Panc1 (cell line): Measurements from ENCODE around the gene ATP6V0A4.

Experiments
- CTCF ChIP-seq: fragments of 450-650 bp; IDR thresholded peaks from 2 replicates; pipeline ENCODE4 v1.5.1; 2017; ENCODE audit warnings: mild to moderate bottlenecking
- SIN3A ChIP-seq: IDR thresholded peaks from 2 replicates; pipeline ENCODE4 v1.6.1; 2012; ENCODE audit warnings: low read depth, mild to moderate bottlenecking, low read length, moderate library complexity, borderline replicate concordance; ENCODE audit not compliant: insufficient read depth

GRCh38 chr7:138713191-138713590, 84.8 kb downstream of the ATP6V0A4 start:
- TF ChIP-seq CTCF: no peak
- TF ChIP-seq SIN3A: no peak
